Measurements from ENCODE around the gene POLR3H.

GRCh38 chr22:41538583-41538982, 5.7 kb downstream of the POLR3H start:
- TF ChIP-seq CTCF (conservative IDR thresholded peaks at IDR 0.05) (no peak), EZH2 (IDR thresholded peaks at IDR 0.05; ENCODE audit: low read depth) (no peak)

Measured in PC-9 (cell line).